ENCODE data around the gene UNC119.

UNC119 gene

GRCh38 chr17:28532050-28532960 lies 20.1 kb downstream of the UNC119 start:
- Histone ChIP-seq H3K27me3 (no peaks in the 10 kb centered on the region), H3K4me3 (ENCODE audit: low read depth in 1 of 2, low read length in 1 of 2) (no peak overlapping the region), H3K27ac (no peak overlapping the region), H3K36me3 (no peaks in the 10 kb centered on the region), H3K4me1 (ENCODE audit: control insufficient read depth in 1 of 2, insufficient read depth in 1 of 2, low read depth in 1 of 2, low read length in 1 of 2) (no peaks in the 10 kb centered on the region), H3K9me3 (no peaks in the 10 kb centered on the region)
- no peak for TF ChIP-seq CTCF (IDR thresholded peaks at IDR 0.05)

- no peaks in the 10 kb centered on the region for H3K27me3 ChIP-seq
- no peak for TF ChIP-seq CTCF (IDR thresholded peaks at IDR 0.05)
- no peak overlapping the region for H3K27ac ChIP-seq
- H3K4me1 ChIP-seq (ENCODE audit: control insufficient read depth in 1 of 2, insufficient read depth in 1 of 2, low read depth in 1 of 2, low read length in 1 of 2), result no peaks in the 10 kb centered on the region
- H3K36me3 ChIP-seq, result no peaks in the 10 kb centered on the region
- H3K9me3 ChIP-seq, result no peaks in the 10 kb centered on the region
- no peak overlapping the region for H3K4me3 ChIP-seq (ENCODE audit: low read depth in 1 of 2, low read length in 1 of 2)
These were observed 21.5 kb downstream of the UNC119 start for GRCh38 chr17:28530926-28531325.

GRCh38 chr17:28530250-28530649 lies 22.2 kb downstream of the UNC119 start:
- no peaks in the 10 kb centered on the region for H3K9me3 ChIP-seq
- no peak overlapping the region for H3K4me3 ChIP-seq (ENCODE audit: low read depth in 1 of 2, low read length in 1 of 2)
- TF ChIP-seq CTCF (IDR thresholded peaks at IDR 0.05), result no peak
- H3K36me3 ChIP-seq, result no peaks in the 10 kb centered on the region
- H3K4me1 ChIP-seq (ENCODE audit: control insufficient read depth in 1 of 2, insufficient read depth in 1 of 2, low read depth in 1 of 2, low read length in 1 of 2), result no peaks in the 10 kb centered on the region
- H3K27ac ChIP-seq, result no peak overlapping the region
- H3K27me3 ChIP-seq, result no peaks in the 10 kb centered on the region

GRCh38 chr17:28529013-28529400 lies 23.4 kb downstream of the UNC119 start:
- no peaks in the 10 kb centered on the region for H3K9me3 ChIP-seq
- no peak for TF ChIP-seq CTCF (IDR thresholded peaks at IDR 0.05)
- H3K36me3 ChIP-seq, result no peaks in the 10 kb centered on the region
- H3K4me3 ChIP-seq (ENCODE audit: low read depth in 1 of 2, low read length in 1 of 2), result no peak overlapping the region
- no peaks in the 10 kb centered on the region for H3K4me1 ChIP-seq (ENCODE audit: control insufficient read depth in 1 of 2, insufficient read depth in 1 of 2, low read depth in 1 of 2, low read length in 1 of 2)
- H3K27ac ChIP-seq, result no peak overlapping the region
- H3K27me3 ChIP-seq, result no peaks in the 10 kb centered on the region

GRCh38 chr17:28528327-28529012 lies 24.0 kb downstream of the UNC119 start:
- no peaks in the 10 kb centered on the region for H3K9me3 ChIP-seq
- no peak for TF ChIP-seq CTCF (IDR thresholded peaks at IDR 0.05)
- H3K27me3 ChIP-seq, result no peaks in the 10 kb centered on the region
- no peak overlapping the region for H3K27ac ChIP-seq
- no peaks in the 10 kb centered on the region for H3K36me3 ChIP-seq
- no peak overlapping the region for H3K4me3 ChIP-seq (ENCODE audit: low read depth in 1 of 2, low read length in 1 of 2)
- no peaks in the 10 kb centered on the region for H3K4me1 ChIP-seq (ENCODE audit: control insufficient read depth in 1 of 2, insufficient read depth in 1 of 2, low read depth in 1 of 2, low read length in 1 of 2)

All from neutrophil (primary cell).